Dermis blood vessel endothelial cell (primary cell): Measurements from ENCODE around the gene LRRTM4. TPM values are rescaled to one million over a fixed set of nuclear protein-coding genes. Genes with fewer than 3 reads are reported as not detected.

ENCODE experiments used
- DNase-seq: peaks from one replicate; pipeline ENCODE4 v3.0.0; 2010
- total RNA-seq: library from RNA; depleted of rRNA; stranded (reverse); fragments of >200 nt; gene quantifications from 2 replicates; pipeline ENCODE4 v1.2.3, GENCODE V29; 2014

The LRRTM4 gene
- total RNA-seq, 1 donor from 2014 or later, result not detected

GRCh38 chr2:76980067-76980787, 541.9 kb downstream of the LRRTM4 start:
- no peak for DNase-seq

DNA sequence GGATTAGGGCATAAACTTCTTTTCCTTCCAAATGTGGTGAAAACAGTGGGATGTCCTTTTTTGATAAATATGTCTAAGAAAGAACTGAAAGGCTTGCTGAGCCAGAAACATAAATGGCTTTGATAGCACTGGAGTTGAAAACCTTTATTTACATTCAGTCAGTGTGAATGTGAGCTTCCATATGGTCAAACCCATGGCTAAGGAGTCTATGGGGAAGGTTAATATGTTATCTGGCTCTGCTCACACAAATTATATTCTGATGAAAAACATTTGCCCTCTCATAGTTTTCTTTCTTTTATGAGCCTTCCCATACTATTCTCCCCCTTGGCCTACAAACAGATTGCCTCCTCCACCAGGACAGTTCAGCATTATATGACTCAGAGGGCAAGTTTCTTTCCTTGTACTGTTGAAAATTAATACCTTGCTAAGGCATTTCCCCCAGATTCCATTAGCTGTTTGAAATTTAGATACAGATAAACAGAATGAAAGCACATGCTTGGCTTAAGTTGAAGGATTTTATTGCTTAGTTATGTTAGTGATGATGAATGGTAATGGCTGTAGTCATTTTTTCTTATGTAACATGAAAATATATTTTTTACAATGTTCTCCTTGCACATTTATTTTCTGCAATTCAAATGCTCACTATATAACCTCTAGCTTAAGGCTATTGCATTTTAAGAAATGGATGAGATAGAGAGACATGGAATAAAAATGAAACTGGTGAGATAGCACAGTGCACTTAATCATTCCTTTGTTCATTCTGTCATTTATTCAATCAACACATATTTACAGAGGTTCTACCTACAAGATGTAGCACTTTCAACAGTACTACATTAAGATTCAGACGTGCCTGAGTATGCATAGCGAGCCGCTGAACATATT, 544.1 kb downstream of the LRRTM4 start:
- no peak for DNase-seq

DNA sequence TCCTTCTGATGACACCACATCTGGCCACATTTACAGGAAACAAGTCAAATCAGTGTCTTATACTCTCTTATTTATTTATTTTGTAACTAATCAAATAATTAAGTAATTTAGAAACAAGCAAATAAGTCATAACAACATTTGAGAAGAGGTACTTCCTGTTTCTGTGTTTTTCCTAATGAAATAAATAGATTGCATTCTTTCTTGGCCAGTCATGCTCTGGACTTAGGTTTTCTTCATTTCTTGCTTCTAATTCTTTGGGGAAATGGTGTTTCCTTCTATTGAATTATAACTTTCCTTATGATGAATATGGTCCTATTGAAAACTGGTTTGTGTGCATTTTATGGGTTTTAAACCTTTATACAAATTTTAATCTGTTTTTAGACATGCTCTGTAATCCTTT, 546.4 kb downstream of the LRRTM4 start:
- no peak for DNase-seq

DNA sequence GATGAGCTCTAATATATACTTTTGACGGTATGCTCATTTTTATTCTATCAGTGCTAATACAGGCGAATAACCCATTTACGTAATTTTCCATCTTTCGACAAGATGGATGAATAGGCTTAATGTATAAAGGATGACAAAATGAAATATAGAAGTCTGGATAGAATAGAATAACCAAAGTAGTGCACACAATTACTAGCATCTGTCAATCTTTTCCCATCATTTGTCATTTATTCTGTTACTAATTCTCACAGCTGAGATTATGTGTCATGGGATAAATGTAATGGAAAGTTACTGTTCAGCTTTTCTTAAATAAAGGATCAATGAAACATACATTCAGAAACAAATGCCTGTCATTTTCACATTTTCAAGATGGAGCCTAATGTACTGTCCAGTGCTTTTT, 548.6 kb downstream of the LRRTM4 start:
- no peak for DNase-seq

DNA sequence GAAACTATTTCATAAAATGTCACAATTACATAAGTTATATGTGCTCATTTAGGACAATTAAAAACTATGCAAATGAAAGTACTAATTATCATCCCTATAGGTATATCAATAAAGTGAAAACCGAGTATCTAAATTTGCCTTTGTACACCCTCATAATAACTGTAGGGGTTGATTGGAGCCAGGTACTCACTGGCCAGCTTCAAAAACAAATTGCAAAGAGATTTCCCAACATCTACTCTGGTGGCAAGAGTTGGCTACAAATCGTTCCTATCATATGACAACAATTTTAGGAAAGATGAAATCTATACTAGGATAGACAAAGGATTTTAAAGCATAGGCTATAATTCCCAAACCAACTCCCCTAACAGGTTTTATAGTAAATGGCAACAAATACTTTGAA, 556.4 kb downstream of the LRRTM4 start:
- no peak for DNase-seq

- no peak for DNase-seq
Measured at GRCh38 chr2:76958749-76959148, 563.4 kb downstream of the LRRTM4 start.

DNA sequence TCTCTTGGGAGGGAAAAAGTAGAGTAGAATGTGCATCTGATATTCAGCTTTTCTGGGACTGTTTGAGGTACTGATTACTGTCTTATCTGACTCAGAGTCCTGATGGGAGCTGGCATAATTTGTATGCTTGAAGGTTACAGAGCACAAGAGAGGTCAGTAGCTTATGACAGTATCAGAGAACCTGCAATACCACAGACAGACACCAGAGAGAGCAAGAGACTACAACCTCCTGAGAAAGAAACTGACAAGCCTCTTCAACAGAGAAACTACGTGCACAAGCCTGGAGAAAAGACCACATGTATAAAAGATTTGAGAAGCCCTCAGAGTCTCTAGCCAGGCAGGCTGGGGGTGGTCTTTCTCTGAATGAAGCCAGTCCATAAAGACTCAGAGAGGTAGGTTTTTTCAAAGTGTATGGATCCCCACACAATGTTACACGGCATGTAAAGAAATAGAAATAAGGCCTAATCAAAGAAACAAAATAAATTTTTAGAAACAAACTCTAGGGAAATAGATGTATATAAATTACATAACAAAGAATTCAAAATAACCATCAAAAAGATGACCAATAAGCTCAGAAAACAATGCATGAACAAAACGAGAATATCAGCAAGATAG, 568.3 kb downstream of the LRRTM4 start:
- peak; percentile 6 for DNase-seq

DNA sequence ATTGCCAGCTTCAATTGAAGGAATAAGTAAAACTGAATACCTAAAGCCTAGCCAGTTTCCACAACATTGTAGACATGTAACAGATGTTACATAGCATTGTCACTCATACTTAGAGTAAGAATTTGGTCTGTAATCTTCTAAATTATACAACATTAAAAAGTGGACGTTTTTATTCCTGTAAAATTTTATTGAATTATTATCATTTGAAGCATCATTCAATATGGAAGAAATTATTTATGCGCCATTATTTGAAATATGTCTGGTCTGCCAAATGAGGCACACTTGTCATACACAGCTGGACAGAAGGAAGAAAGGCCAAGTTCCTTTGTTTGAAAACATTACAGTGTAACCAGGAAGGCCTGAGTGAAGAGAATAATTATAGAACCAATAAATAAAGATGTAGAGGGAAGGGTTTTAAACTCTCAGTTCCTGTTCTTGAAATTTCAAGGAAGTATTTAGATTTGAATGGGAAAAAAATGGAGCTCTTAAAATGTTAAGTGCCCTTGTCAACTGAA, 575.5 kb downstream of the LRRTM4 start:
- no peak for DNase-seq

GRCh38 chr2:76940559-76940958, 581.6 kb downstream of the LRRTM4 start:
- no peak for DNase-seq

DNA sequence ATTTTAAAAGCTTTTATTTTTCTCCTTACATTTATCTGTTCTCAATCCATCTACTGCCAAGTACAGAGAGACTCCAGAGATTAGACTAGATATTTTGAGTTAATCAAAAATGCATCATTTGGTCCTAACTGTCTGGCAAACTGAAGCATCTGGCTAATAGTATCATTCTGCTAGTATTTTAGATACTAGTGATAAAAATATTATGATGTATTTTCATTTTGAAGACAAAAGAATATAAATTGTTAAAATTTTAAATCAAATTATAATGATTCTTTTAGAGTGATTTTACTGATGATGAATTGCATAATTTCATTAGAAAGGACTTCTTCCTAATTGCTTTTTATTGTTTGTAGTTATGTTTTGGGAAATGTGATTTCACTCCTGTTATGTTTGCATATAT, 584.0 kb downstream of the LRRTM4 start:
- DNase-seq, result no peak

DNA sequence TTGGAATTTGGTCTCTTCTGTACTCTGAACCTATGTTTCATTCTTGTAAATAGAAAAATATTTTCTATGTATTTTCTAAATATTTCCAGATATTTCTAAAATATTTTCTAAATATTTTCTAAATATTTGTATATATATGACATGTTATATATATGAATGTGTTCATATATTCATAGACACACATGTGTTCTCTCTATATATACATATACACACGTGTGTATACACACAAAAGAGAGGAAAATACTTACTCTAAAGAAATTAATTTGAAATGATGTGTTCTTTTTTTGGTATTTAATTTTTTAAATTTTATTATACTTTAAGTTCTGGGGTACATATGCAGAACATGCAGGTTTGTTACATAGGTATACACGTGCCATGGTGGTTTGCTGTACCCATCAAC, 589.6 kb downstream of the LRRTM4 start:
- no peak for DNase-seq

DNA sequence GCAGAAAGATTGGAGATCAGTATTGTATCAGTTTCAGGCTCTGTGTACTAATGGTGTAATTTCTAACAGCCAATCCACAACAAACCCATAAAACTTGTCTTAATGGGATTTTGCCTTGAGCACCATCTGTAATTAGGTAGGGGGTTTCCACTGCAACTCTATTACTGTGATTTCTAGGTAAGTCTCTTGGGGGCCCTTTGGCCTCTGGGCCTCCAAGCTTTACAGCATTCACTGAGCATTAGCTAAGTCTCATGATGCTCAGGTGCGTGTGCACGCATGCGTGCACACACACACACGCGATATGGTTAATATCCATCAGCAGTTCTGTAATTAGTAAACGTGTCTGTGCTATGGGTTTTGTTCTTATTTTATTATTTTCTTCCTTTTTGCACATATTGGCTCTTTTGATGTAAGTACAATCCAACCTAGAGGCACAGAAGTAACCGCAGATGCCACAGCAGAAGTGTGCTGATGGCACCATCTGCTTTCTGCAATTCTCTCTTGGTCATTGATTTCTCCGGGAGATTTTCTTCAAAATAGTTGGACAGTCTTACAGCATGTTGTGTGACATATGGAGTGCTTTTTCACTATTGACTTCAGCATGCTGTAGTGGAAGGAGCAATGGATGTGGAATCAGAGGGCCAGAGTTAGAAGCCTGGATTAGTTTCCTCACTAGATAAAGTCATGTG, 592.0 kb downstream of the LRRTM4 start:
- no peak for DNase-seq

- no peak for DNase-seq
Measured at GRCh38 chr2:76928026-76928425, 594.1 kb downstream of the LRRTM4 start.

GRCh38 chr2:76921006-76921405, 601.2 kb downstream of the LRRTM4 start:
- DNase-seq, result no peak

DNA sequence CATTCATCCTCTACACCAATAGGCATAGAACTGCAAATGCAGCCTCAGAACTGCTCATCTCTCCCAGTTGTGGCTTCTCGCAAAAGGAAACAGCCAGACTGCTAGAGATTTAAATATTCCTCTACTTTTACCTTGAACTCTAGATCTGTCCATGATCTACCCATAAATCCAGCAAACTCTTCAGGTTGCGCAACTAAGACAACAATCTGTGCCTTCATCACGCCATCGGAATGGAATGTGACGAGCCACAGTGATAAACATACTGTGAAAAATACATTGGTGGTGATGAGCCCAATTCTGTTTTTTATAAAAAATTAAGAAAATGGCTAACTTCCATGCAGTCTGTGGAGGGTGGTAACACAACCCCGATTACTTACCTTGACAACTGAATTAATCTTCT, 626.7 kb downstream of the LRRTM4 start:
- DNase-seq, result no peak

- no peak for DNase-seq
Measured at GRCh38 chr2:76870581-76870980, 651.6 kb downstream of the LRRTM4 start.

DNA sequence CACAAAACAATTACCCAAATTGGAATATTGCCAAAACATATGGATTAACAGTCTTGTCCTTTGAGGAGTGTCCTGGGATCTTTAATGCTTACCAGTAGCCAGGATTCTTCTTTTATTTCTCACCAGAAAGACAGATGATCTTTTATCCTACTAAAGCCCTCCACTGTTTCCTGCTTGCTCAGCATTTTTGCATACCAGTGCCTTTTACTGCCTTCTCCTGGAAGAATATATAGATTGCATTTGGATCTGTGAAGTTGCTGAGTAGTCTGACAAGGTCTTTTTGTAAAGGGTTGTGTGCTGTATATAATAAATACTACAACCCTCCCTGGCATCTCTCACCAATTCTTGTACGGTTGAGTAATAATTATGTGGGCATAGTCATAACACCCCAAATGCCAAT, 652.2 kb downstream of the LRRTM4 start:
- DNase-seq, result no peak

DNA sequence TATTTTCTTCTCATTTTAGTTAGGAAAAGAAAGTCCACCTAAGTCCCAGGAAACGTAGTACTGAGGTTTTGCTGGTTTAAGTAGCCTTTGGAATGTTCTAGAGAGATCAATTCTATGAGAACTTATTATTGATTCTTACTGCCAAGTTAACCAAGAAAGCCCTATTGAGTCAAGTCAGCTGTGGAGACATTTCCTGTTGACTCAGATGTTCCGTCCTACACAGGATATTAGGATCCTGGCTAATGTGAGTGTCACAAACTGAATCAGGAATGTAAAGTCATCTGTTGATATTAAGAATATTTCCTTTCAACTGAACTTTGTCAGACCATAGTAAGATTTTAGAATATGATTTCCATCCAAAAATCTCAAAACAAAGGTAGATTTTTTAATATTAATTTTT, 654.3 kb downstream of the LRRTM4 start:
- DNase-seq, result peak; percentile 71

- DNase-seq, result no peak
Measured at GRCh38 chr2:76866464-76866863, 655.7 kb downstream of the LRRTM4 start.

GRCh38 chr2:76862901-76863300, 659.3 kb downstream of the LRRTM4 start:
- no peak for DNase-seq

DNA sequence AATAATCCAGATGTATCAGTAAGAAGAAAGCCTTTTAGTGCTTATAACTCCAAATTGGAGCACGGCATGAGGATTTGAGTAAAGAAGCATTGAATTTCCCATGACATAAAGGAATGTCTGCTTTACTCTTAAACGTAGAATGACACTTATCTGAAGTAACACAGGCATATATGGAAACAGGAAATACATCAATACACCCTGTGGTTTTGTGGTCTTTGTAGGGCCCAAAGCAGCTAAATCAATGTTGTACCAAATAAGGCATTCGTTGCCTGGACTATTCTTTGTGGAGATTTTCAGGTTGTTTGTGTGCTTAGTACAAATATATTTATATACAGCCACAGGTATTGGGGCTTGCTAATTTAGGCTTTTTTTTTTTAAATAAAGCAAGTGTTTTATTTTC, 660.5 kb downstream of the LRRTM4 start:
- no peak for DNase-seq

- DNase-seq, result no peak
Measured at GRCh38 chr2:76851000-76851399, 671.2 kb downstream of the LRRTM4 start.

- no peak for DNase-seq
Measured at GRCh38 chr2:76849086-76849485, 673.1 kb downstream of the LRRTM4 start.
